Astrocyte of the spinal cord (primary cell): Measurements from ENCODE around the gene TENM4.

Experiments
- DNase-seq: peaks from one replicate; pipeline ENCODE4 v3.0.0; 2011; ENCODE audit warnings: low read depth, low spot score
- H3K4me3 ChIP-seq: 2 replicates; pipeline ENCODE4 v1.5.1; 2011; ENCODE audit warnings: low read depth, mild to moderate bottlenecking, low read length, moderate library complexity
- CTCF ChIP-seq: IDR thresholded peaks from 2 replicates; pipeline ENCODE4 v1.5.1; 2012; ENCODE audit warnings: low read depth, mild to moderate bottlenecking, low read length, inconsistent platforms
- in situ Hi-C: cut with HindIII; loops from 2 replicates; pipeline ENCODE4 v1.10.0; 2017; ENCODE audit warnings: low sequenced_read_pairs

TENM4 gene

GRCh38 chr11:78768971-78769370, 671.9 kb downstream of the TENM4 start:
- in situ Hi-C loops, result no loop called here
- no peak for TF ChIP-seq CTCF
- no peak overlapping the region for H3K4me3 ChIP-seq
- DNase-seq, result no peak

GRCh38 chr11:78768345-78768744, 672.5 kb downstream of the TENM4 start:
- in situ Hi-C loops, result no loop called here
- no peak overlapping the region for H3K4me3 ChIP-seq
- no peak for TF ChIP-seq CTCF
- no peak for DNase-seq

- no peak overlapping the region for H3K4me3 ChIP-seq
- TF ChIP-seq CTCF, result no peak
- in situ Hi-C loops, result no loop called here
- DNase-seq, result no peak
These were observed 673.5 kb downstream of the TENM4 start for GRCh38 chr11:78767027-78767932.

GRCh38 chr11:78764946-78765345, 675.9 kb downstream of the TENM4 start:
- no peak overlapping the region for H3K4me3 ChIP-seq
- no peak for DNase-seq
- in situ Hi-C loops, result no loop called here
- no peak for TF ChIP-seq CTCF

- in situ Hi-C loops, result no loop called here
- no peak for DNase-seq
- TF ChIP-seq CTCF, result no peak
- H3K4me3 ChIP-seq, result no peak overlapping the region
These were observed 677.2 kb downstream of the TENM4 start for GRCh38 chr11:78763664-78764063.

- TF ChIP-seq CTCF, result no peak
- H3K4me3 ChIP-seq, result no peak overlapping the region
- no peak for DNase-seq
- in situ Hi-C loops, result no loop called here
These were observed 678.7 kb downstream of the TENM4 start for GRCh38 chr11:78762105-78762504.
